GM10266 (cell line): ENCODE results near the gene GABRR2.

Source experiments
- DNase-seq: peaks from one replicate; pipeline ENCODE4 v3.0.0; 2012; ENCODE audit errors: extremely low spot score
- CTCF ChIP-seq: IDR thresholded peaks from 2 replicates; pipeline ENCODE4 v1.5.1; 2012; ENCODE audit warnings: mild to moderate bottlenecking, low read depth; ENCODE audit not compliant: control insufficient read depth, insufficient read depth; ENCODE audit errors: missing control alignments

The GABRR2 gene

GRCh38 chr6:89348372-89348771 is 33.3 kb upstream of the GABRR2 start:
- no peak for DNase-seq
- TF ChIP-seq CTCF = no peak

GRCh38 chr6:89347825-89348224 is 32.7 kb upstream of the GABRR2 start:
- TF ChIP-seq CTCF = no peak
- no peak for DNase-seq

GRCh38 chr6:89346433-89346832 is 31.3 kb upstream of the GABRR2 start:
- no peak for TF ChIP-seq CTCF
- no peak for DNase-seq

- TF ChIP-seq CTCF = no peak
- DNase-seq = no peak
Measured at GRCh38 chr6:89339565-89339964, 24.5 kb upstream of the GABRR2 start.

- no peak for DNase-seq
- TF ChIP-seq CTCF = no peak
Measured at GRCh38 chr6:89335164-89335563, 20.1 kb upstream of the GABRR2 start.

- DNase-seq = no peak
- no peak for TF ChIP-seq CTCF
Measured at GRCh38 chr6:89330910-89331309, 15.8 kb upstream of the GABRR2 start.

GRCh38 chr6:89328976-89329375 is 13.9 kb upstream of the GABRR2 start:
- TF ChIP-seq CTCF = no peak
- no peak for DNase-seq
